Measurements from ENCODE around the gene PLAAT2. TPM values are rescaled to one million over a fixed set of nuclear protein-coding genes. Genes with fewer than 3 reads are reported as not detected.
"Not testable (repeated sequence)": the region's sequence is repeated elsewhere in the genome, so short reads cannot be mapped to it uniquely, and the experiment has no call there.

PLAAT2 gene
- total and polyA plus RNA-seq, 8 donors: 0.26 TPM; not detected in 7

DNA sequence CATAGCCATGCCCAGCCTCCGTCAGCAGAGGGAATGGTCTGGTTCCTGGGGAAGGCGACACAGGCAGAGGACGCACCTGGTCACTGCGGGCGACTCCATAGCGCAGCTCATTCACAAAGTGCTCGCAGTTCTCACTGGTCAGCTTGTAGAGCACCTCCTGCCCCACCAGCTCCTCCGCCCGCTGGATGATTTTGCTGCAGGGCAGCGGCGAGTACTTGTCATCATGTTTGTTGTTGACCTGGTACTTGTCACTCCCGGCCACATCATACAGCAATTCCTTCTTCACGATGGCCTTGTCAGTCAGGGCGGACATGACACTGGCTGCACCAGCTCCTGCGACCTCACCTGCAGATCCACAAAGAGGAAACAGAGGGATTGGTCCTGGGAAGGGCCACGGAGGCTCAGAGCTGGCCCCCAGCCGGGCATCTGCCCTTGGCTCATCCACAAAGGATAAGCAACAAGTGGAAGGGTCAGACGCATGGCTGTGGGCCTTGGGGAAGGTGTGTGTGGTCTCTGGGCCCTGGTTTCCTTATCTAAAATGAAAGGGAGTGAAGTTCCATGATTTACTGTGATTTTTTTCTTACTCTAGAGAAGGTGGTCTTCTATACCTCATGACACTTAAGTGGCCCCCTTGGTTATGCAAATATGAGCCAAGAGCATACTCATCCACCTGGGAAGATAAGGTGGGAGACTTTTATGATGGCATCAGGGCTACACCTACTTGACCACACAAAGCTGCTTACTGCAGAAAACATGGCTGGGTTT lies 27.0 kb upstream of the PLAAT2 start:
- Histone ChIP-seq H3K4me1 (peaks cover 0 to 6% (median 0%) of the 10 kb centered on the region in 3 donors), H3K4me3 (no peak overlapping the region), H3K9me3 (no peaks in the 10 kb centered on the region), H3K36me3 (peaks cover 0 to 3% (median 0%) of the 10 kb centered on the region in 3 donors), H3K27me3 (no peaks in the 10 kb centered on the region), H3K27ac (no peak overlapping the region)
- DNase-seq: no peak
- 91 to 92% methylated on average over 18 of the region's 18 CpGs for WGBS, 2 donors
- TF ChIP-seq, protein P1, sequence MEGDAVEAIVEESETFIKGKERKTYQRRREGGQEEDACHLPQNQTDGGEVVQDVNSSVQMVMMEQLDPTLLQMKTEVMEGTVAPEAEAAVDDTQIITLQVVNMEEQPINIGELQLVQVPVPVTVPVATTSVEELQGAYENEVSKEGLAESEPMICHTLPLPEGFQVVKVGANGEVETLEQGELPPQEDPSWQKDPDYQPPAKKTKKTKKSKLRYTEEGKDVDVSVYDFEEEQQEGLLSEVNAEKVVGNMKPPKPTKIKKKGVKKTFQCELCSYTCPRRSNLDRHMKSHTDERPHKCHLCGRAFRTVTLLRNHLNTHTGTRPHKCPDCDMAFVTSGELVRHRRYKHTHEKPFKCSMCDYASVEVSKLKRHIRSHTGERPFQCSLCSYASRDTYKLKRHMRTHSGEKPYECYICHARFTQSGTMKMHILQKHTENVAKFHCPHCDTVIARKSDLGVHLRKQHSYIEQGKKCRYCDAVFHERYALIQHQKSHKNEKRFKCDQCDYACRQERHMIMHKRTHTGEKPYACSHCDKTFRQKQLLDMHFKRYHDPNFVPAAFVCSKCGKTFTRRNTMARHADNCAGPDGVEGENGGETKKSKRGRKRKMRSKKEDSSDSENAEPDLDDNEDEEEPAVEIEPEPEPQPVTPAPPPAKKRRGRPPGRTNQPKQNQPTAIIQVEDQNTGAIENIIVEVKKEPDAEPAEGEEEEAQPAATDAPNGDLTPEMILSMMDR (IDR thresholded peaks at IDR 0.05): no peak
- FAIRE-seq: no peak
- intact Hi-C loops (cut with DNase I): no loop called here
- no peak for ATAC-seq

DNA sequence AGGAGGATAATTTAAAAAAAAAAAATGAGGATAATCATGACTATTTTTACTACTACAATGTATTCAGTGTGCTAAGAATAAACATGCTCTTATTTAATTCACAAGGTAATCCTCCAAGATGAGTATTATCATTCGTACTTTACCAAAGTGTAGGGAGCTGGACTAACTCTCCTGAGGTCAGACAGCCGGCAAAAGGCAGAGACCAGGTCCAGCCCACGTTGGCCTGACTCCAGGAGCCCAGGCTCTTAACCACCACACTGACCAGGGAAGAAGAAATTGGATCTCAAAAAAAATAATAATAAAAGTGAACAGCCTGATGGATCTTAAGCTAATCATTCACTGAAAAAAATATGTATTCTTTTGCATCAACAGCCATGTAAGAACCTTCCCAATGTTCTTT lies 25.8 kb upstream of the PLAAT2 start:
- H3K4me1 ChIP-seq: peaks cover 0 to 6% (median 0%) of the 10 kb centered on the region in 3 donors
- ATAC-seq (no peak), DNase-seq (no peak), FAIRE-seq (no peak)
- intact Hi-C loops (cut with DNase I): loop anchor here in 1 of 3 donors (10.0 kb wide), 1 partner anchor 56 kb away; no protein-coding TSS in a partner anchor
- no peak overlapping the region for H3K4me3 ChIP-seq
- H3K9me3 ChIP-seq: no peaks in the 10 kb centered on the region
- WGBS, 2 donors: 56 to 64% methylated on average over 3 of the region's 3 CpGs
- H3K27ac ChIP-seq: no peak overlapping the region
- peaks cover 0 to 3% (median 0%) of the 10 kb centered on the region in 3 donors for H3K36me3 ChIP-seq
- no peaks in the 10 kb centered on the region for H3K27me3 ChIP-seq
- TF ChIP-seq, protein P1 (IDR thresholded peaks at IDR 0.05): no peak

DNA sequence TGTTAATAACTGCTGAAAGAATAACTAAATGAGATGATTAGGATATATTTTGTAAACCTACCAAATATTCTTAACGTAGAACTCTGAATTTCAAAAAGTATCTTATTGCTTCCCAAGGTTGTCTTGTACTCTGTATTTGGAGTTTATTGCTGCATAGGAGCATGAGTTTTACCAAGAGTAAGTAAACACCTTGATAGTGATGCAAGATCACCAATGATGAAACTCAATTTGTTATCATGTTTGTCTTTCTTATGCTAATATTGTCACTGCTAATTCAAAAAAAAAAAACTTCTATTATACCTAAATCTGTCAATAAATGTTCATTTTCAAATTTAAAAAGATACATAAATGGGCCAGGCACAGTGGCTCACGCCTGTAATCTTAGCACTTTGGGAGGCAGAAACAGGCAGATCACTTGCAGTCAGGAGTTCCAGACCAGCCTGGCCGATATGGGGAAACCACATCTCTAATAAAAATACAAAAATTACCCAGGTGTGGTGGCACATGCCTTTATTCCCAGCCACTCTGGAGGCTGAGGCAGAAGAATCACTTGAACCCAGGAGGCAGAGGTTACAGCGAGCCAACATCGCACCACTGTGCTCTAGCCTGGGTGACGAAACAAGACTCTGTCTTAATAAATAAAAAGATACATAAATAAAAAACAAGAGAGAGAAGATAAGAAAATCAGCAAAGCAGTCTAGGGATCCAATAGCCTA lies 23.4 kb upstream of the PLAAT2 start:
- H3K27ac ChIP-seq: no peak overlapping the region
- intact Hi-C loops (cut with DNase I): loop anchor here in 1 of 3 donors (10.0 kb wide), 1 partner anchor 58 kb away; no protein-coding TSS in a partner anchor
- TF ChIP-seq, protein P1 (IDR thresholded peaks at IDR 0.05): no peak
- no peaks in the 10 kb centered on the region for H3K9me3 ChIP-seq
- WGBS, 2 donors: 72 to 78% methylated on average over 6 of the region's 6 CpGs
- no peaks in the 10 kb centered on the region for H3K36me3 ChIP-seq
- peaks cover 0 to 11% (median 6%) of the 10 kb centered on the region in 3 donors for H3K4me1 ChIP-seq
- peak in 1 of 4 donors; percentile 52 for ATAC-seq
- no peak for DNase-seq
- no peak for FAIRE-seq
- no peaks in the 10 kb centered on the region for H3K27me3 ChIP-seq
- H3K4me3 ChIP-seq: no peak overlapping the region

DNA sequence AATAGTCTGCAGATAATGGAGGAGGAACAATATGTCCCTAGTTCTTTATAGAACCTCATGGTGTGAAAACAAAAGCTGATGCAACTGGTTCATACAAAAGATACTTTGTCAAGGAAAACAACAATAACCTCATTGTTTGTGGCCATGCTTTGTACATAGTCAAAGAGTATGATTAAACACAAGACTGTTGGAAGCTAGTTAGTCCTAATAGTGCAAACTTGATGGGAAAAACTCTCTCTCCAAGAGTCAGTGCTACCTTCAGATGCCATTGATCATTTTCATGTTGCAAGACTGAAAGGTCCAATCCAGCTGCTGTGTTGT lies 20.1 kb upstream of the PLAAT2 start:
- Histone ChIP-seq H3K36me3 (no peaks in the 10 kb centered on the region), H3K4me1 (peaks cover 0 to 11% (median 6%) of the 10 kb centered on the region in 3 donors), H3K4me3 (no peak overlapping the region), H3K27me3 (no peaks in the 10 kb centered on the region), H3K9me3 (no peaks in the 10 kb centered on the region), H3K27ac (peak overlapping the region in 2 of 4 donors; percentile 5 to 42)
- intact Hi-C loops (cut with DNase I): loop anchor here in 1 of 3 donors (10.0 kb wide), 1 partner anchor 61 kb away; no protein-coding TSS in a partner anchor
- TF ChIP-seq, protein P1 (IDR thresholded peaks at IDR 0.05): no peak
- FAIRE-seq (no peak), DNase-seq (no peak), ATAC-seq (peak in 3 of 4 donors; percentile 34 to 78 (median 76))

DNA sequence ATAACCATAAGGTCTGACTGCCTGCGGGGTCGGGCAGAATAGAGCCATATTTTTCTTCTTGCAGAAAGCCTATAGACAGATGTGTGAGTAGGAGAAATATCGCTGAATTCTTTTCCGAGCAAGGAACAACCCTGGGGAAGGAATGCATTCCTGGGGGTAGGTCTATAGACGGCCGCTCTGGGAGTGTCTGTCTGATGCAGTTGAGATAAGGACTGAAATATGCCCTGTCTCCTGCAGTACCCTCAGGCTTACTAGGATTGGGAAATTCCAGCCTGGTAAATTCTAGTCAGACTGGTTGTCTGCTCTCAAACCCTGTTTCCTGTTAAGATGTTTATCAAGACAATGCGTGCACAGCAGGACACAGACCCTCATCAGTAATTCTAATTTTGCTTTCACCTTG lies 18.0 kb upstream of the PLAAT2 start:
- 89 to 94% methylated on average over 7 of the region's 7 CpGs for WGBS, 2 donors
- not testable (repeated sequence) for H3K36me3 ChIP-seq, FAIRE-seq, DNase-seq, H3K27ac ChIP-seq, ATAC-seq, H3K9me3 ChIP-seq, H3K27me3 ChIP-seq, H3K4me3 ChIP-seq
- peaks cover 0 to 11% (median 0%) of the 10 kb centered on the region in 3 donors for H3K4me1 ChIP-seq
- intact Hi-C loops (cut with DNase I): loop anchor here in 1 of 3 donors (10.0 kb wide), 1 partner anchor 64 kb away; no protein-coding TSS in a partner anchor

DNA sequence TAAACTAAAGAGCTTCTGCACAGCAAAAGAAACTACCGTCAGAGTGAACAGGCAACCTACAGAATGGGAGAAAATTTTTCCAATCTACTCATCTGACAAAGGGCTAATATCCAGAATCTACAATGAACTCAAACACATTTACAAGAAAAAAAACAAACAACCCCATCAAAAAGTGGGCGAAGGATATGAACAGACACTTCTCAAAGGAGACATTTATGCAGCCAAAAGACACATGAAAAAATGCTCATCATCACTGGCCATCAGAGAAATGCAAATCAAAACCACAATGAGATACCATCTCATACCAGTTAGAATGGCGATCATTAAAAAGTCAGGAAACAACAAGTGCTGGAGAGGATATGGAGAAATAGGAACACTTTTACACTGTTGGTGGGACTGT lies 15.7 kb upstream of the PLAAT2 start:
- H3K9me3 ChIP-seq; FAIRE-seq; H3K27ac ChIP-seq; H3K36me3 ChIP-seq; DNase-seq; H3K27me3 ChIP-seq; H3K4me3 ChIP-seq; ATAC-seq; intact Hi-C loops (cut with DNase I): not testable (repeated sequence)
- H3K4me1 ChIP-seq: peaks cover 0 to 11% (median 0%) of the 10 kb centered on the region in 3 donors
- 82 to 100% methylated on average over 2 of the region's 3 CpGs for WGBS, 2 donors
